Cerebellar cortex (tissue), 1 donor: ENCODE data around the gene ANXA9.
A peak's percentile ranks its signal among the peaks of the same experiment; 100 is the strongest.

Experiments used
- DNase-seq: peaks from one replicate; pipeline ENCODE4 v3.0.0-alpha.2; 2015; ENCODE audit warnings: low spot score

Gene ANXA9

GRCh38 chr1:151003180-151003579 lies 21.1 kb downstream of the ANXA9 start:
- no peak for DNase-seq

GRCh38 chr1:151005729-151006319 lies 23.7 kb downstream of the ANXA9 start:
- peak; percentile 58 for DNase-seq

DNA sequence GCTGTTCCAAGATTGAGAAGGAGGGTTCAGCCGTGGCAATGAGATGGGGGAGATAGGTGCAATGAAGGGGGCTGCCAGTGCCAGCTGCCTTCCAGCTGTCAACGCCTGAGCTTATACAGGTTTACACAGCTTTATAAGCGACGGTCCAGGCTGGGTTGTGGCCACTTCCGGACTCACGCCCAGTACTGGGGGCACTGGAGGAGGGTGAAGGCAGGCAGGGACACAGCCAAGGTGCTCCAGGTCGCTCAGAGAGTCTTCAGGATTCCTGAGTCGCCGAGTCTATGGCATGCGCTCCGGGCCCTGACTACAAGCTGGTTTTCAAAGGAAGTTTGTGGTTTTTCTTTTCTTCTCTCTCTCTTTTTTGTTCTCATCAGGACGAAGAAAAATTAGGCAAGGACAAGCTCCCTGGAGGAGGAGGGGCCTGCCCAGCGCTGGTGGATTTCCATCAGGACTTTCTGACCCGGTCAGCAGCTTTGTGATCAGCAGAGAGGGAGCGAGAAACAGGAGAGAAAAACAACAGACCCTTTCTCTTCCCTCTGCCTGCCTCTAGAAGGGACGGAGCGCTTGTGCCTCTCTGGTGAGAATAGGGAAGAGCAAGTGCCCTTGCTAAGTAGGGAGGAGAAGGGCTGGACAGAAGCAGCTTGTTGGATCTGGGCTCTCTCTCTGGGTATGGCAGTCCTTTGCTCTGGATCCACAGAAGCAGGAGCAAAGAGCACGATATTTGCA lies 24.4 kb downstream of the ANXA9 start, which contains the start of gene MINDY1:
Gene MINDY1 (minus strand): TSS at position 576 of the 726 bp plus-strand sequence. CDS start 4,285 bp downstream, outside the sequence.
- peak; percentile 96 for DNase-seq

GRCh38 chr1:151007853-151008243 lies 25.8 kb downstream of the ANXA9 start:
- no peak for DNase-seq

- peak; percentile 95 for DNase-seq
These were observed 26.4 kb downstream of the ANXA9 start, which contains the start of gene PRUNE1 for GRCh38 chr1:151008244-151009205. Gene PRUNE1, plus strand, starts transcription at chr1:151008449. Its CDS starts 184 bp downstream, at chr1:151008633.

DNA sequence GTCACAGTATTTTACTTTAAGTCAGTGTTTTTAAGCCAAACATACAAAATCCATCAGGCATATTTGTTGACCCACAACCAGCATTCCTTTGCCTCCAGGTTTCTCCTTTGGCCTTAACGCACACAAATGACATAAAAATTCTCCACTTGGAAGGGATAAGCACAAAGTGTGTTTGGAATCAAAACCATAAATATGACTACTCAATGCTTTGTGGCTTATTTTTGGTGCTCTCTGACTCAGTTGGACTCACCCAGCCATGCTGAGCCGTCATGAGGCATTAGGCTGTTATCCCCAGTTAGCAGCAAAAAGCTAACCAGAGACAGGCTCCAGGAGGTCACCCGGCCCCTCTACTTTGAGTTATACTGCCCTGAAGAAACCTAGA lies 27.1 kb downstream of the ANXA9 start:
- DNase-seq = no peak

DNA sequence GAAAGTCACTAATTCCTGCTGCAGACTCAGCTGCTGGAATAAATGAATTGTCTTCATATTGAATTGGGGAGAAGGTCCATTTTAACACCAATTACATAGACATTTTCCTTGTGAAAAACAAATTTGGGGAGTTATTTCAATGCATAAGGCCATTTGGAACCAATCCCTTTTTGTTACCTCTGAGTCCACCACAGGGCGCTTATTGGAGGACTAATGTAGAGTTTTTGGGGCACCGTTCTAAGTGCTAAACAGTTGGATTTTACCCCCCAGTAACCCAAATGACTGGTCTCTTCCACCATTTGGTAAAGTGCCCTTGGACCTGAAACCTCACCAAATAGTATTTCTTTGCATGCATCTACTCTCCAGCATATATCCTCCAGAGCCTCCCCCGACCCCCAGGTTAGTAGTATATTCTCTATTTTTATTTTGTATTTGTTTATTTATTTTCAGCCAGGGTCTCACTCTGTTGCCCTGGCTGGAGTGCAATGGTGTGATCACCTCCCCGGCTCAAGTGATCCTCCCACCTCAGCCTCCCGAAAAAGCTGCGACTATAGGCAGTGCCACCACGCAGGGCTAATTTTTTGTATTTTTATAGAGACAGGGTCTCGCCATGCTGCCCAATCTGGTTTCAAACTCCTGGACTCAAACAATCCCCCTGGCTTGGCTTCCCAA lies 27.7 kb downstream of the ANXA9 start:
- DNase-seq = no peak

DNA sequence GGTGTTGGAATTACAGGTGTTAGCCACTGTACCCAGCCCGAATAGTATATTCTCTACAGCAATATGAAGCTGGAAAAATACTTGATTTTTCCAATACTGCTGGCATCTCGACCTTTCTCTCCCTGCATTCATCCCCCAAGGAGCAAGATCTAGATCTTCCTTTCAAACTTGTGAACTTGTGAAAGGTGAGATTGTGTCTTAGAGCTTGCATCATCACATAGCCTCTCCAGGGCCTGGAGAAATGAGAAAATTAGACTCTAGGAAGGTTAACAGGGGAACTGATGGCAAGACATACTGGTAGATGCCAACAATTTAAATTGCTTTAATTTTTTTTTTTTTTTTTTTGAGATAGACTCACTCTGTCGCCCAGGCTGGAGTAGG lies 28.2 kb downstream of the ANXA9 start:
- no peak for DNase-seq

DNA sequence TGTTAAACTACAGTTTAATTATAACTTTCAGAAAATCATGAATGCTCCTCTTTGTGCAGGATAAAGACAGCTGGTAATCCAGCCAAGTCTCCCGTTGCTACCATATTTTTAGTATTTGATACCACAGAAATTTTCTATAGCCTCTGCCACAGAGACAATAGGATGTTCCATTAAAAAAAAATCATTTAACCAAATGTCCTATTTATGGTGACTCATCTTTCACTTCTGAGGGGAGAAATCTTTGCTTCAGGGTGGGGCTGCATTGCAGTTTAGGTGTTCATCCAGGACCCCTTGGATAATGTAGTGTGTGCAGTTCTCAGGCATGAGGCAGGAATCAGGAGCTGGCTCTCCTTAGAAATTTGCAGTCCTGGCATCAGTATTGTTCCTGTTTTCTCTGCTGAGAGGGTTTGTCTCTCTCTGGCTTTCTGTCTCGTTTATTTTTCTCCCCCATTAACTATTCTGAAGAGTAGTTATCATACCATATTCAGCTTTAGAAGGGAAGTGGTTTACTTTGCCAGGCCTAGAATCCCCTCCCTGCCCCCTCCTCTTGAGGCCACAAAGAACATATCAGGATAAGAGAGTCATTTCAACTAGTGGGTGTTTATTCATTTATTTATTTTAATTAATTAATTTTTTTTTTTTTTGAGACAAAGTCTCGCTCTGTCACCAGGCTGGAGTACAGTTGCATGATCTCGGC lies 29.2 kb downstream of the ANXA9 start:
- DNase-seq = no peak

DNA sequence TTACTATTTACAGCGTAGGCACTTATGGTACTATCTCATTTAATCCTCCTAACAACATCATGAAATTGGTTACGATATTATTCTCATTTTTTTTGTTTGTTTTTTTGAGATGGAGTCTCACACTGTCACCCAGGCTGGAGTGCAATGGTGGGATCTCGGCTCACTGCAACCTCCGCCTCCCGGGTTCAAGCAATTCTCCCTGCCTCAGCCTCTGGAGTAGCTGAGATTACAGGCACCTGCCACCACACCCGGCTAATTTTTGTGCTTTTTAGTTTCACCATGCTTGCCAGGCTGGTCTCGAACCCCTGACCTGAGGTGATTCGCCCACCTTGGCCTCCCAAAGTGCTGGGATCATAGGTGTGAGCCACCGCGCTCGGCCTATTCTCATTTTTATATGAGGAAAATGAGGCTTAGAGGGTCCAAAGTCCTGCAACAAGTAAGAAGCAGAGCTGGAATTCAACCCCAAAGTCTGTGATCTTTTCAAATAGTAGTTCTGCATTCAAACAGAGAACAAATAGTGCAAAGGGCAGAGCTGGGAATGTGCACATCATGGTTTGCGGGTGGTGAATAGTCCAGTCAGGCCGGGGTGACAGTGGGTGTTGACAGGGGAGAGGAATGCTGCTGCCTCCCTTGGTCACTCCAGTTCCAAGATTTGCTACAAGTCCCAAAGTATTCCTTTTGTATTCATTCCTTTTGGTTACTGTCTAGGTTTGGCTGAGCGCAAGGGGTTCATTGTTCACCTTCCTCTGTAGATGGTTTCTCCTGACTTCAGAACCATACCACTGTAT lies 30.8 kb downstream of the ANXA9 start:
- DNase-seq = no peak

DNA sequence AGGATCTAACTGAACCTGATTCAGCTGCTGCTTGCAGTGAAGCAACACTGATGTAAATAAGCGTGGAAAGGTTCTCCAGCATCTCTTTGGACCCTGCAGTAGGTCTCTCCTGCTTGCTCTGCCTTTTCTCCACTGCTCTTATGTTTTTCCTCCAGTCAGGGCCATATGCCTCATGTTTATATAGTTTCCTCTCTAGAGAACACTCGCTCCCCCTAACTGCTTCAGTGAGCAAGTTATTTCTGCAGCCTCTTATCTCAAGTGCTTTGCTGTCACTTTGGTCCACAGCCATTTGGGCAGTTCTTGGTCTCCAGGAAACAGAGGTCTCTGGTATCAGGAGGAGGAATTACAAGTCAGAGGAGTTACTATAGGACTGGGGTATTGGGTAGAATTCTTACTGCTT lies 31.4 kb downstream of the ANXA9 start:
- DNase-seq = no peak

DNA sequence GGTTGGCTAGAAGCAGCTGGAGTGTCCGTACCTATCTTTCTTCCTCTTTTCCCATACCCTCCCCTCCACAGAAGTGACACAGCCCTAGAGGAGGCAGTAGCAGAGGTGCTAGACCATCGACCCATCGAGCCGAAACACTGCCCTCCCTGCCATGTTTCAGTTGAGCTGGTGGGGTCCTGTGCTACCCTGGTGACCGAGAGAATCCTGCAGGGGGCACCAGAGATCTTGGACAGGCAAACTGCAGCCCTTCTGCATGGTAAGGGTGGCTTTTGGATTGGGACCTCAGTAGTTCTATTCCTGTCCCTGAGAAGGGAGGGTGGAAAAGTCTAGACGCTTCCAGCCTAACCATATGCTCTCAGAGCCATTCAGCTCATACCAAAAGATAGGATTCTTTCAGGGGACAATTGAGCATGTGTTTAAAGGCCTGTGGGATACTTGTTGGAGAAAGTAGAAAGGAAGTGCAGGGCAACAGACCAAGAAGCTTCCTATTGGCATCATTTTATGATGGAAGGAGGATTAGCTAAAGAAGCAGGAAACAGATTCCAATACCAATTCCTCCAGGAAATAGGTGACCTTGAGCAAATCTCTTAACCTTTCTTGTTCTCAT lies 42.6 kb downstream of the ANXA9 start:
- DNase-seq = peak; percentile 85

DNA sequence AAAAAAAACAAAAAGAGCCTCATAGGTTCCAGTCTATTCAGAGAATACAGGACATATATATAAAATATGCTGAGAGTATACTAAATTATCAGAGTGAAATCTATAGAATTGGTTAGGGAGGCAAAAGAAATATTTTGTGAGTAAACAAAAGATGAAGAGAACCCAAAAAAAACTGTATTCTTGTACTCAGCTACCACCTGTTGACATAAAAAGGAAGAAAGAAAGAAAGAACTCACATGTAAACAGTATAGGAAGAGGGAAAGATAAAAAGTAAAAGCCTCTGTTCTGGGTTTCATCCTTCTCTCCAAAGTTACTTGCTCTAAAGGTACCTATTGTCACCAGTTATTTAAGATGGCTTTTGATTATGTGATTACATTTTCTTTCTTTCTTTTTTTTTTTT lies 44.4 kb downstream of the ANXA9 start:
- DNase-seq = no peak

DNA sequence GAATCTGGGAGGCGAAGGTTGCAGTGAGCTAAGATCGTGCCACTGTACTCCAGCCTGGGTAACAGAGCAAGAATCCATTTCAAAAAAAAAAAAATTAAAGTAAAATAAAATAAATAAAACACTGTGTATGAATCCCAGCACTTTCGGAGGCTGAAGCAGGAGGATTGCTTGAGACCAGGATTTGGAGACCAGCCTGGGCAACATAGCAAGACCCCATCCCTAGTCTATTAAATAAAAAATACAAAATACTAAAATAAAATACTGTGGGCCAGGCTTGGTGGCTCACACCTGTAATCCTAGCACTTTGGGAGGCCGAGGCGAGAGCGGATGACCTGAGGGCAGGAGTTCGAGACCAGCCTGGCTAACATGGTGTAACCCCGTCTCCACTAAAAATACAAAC lies 50.1 kb downstream of the ANXA9 start:
- no peak for DNase-seq

DNA sequence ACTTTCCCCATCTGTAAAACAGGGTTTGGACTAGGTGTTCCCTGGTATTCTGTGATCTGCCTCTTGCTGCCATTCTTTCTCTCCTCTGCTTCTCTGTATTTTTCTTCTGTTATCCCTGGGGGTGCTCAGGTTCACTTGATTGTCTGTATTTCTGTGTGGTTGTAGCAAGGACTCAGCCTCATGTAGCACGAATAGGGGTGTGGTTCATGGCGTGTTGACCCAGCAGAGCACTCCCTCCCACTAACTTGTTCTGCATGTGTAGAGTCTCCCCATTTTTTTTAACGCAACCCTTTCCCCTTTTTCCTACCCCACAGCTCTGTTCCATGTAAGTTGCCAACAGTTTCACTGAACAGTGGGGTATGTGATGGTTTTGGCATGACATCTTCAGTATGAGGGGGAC lies 53.1 kb downstream of the ANXA9 start:
- DNase-seq = no peak

DNA sequence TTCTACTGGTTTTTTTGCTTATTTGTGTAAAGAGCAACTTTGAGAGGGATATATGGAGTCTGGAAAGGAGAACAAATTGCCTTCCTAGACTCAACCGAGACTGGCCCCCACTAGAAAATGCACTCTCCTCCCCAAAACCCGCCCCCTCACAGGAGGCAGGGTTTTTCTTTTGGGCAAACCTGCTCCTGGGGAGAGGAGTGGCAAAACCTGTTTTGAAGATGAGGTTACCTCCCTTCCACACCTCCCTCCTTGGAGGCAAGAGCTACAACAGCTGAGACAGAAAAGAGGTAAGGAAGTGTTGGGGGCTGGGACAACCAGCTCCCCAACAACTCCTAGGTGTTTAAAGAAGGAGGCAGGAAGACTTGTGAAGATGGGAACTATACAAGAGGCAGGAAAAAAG lies 54.3 kb downstream of the ANXA9 start, which contains the start of gene BNIPL:
Gene BNIPL (plus strand): TSS at position 231 of the 400 bp plus-strand sequence. CDS start 140 bp downstream, at position 371.
- DNase-seq = no peak

DNA sequence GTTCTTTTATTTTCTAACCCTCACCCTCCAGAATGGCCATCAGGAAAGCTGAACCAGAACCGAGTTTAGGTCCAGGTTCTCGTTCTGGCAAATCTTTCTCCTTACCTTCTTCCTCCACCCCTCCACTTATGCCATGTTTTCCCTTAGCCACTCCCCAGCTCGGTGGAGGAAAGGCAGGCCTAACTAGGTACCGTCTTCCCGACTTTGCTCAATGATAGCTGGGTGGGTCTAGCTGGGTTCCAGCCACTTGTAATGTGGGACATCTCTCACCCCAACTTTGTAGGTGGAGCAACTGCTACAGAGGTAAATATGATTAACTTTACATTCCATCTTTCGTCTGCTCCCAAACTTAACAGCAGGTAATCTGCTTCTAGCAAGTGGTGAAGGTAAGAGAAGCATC lies 54.9 kb downstream of the ANXA9 start:
- DNase-seq = no peak

DNA sequence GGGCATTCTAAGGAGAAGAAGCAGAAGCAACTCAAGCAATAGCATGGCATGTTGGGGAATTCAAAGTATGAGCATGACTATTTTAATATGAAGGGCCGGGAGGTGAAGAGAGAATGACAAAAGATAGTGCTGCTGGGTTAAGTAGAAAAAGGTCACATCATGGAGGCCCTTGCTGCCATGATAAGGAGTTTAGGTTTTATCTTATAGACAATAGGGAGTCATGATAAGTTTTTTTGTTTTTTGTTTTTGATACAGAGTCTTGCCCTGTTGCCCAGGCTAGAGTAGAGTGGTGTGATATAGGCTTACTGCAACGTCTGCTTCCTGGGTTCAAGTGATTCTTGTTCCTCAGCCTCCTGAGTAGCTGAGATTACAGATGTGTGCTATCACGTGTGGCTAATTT lies 57.4 kb downstream of the ANXA9 start:
- no peak for DNase-seq

GRCh38 chr1:151043163-151043562 lies 61.1 kb downstream of the ANXA9 start:
- DNase-seq = no peak
